ENCODE measurements around the gene RYR2.
"Not testable (repeated sequence)": the region's sequence is repeated elsewhere in the genome, so short reads cannot be mapped to it uniquely, and the experiment has no call there.

The RYR2 gene

DNA sequence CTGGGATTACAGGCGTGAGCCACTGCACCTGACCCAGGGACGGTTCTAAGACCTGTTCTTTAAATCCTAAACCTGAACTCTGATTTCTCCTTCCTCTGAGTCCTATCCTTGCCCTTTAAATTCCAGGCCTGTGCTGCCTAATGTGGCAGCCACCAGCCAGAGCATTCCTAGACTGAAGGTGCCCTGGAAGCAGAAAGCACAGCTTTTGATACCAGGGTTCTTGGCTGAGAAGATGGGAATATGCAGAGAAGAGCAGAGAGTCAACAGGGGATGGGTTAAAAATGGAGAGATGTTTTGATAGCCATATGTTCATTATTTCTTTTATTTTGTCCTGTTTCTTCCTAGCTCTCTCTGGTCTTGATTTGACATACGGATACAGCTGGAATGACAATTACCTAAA, 49.7 kb downstream of the RYR2 start:
- no peak for DNase-seq

DNA sequence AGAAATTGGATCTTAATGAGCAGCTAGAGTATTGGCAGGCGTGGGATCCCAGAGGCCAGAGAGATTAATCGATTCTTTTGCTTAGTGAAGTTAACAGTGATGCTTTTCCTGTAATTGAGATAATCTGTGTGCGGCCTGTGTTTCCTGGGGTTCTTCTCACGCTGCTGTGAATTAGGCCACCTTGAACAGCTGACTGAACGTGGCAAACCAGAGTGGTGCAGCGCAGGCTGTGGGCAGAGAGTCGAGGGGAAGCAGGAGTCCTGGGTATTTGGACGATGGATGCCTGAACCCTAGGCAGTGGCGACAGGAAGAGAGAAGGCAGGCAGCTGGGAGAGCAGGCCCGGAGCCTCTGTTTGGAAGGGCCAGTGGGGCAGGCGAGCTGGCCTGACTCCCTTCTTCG, 51.7 kb downstream of the RYR2 start:
- DNase-seq, result no peak

DNA sequence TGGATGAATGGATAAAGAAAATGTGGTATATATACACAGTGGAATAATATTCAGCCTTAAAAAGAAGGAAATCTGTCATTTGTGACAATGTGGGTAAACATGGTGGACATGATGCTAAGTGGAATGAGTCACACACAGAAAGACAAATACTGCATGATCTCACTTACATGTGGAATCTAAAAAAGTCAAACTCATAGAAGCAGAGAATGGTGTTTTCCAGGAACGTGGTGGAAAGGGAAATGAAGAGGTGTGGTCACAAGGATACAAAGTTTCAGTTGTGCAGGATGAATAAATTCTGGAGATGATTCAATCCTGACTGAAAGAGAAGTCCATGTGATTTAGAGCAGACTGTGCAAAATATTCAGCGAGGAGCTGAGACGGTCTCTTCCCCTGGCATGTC, 56.6 kb downstream of the RYR2 start:
- DNase-seq, result no peak

DNA sequence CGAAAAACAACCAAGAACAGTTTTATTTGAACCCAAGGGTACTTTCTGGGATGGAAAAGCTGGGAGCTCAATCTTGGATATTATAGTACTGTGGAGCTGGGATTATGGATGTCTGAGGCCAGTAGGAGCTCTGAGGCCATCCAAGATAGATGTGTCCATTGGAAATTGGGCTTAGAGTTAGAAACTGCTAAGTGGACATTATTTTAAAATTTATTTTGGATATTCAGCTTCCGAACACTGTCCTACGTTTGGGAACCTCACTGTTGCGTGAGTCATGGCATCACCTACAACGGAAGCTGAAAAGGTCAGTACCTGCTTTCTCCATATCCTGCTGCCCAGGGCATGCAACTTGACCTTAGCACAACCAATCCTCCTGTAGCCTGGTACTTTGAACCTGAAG, 61.0 kb downstream of the RYR2 start:
- no peak for DNase-seq

DNA sequence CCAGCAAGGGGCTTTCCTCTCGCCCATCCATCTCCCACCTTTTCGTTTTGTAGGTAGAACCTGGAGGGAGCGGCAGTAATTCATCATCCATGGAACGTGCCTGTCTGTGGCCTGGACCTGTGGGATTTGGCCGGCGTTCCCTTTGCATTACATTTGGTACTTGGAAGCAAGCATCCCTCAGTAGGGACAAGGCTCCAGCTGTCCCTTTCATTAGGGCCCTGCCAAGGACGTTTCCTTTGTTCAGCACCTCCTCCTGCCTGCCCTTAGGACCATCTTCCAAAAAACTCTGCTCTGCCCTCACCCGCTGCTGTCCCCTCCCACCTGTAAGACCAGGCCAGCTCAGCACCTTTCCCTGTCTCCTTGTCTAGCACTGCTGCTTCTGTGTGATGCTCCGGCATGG, 62.1 kb downstream of the RYR2 start:
- DNase-seq, result no peak

DNA sequence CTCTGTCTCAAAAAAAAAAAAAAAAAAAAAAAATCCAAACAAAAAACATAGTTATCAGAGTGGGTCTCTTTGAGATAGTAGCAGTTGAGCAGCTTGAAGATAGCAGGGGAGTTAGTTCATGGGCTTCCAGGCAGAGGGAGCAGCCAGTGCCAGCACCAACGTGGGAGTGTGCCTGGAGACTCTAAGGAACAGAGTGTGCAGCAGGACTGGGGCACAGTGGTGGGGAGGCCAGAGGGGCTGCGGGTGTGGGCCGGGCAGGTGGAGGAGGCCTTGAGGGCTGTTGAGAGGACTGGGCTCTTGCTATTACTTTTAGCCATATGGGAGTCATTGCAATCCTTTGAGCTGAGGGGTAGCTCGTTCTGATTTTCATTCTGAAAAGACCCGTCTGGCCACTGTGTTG, 63.8 kb downstream of the RYR2 start:
- DNase-seq, result no peak

DNA sequence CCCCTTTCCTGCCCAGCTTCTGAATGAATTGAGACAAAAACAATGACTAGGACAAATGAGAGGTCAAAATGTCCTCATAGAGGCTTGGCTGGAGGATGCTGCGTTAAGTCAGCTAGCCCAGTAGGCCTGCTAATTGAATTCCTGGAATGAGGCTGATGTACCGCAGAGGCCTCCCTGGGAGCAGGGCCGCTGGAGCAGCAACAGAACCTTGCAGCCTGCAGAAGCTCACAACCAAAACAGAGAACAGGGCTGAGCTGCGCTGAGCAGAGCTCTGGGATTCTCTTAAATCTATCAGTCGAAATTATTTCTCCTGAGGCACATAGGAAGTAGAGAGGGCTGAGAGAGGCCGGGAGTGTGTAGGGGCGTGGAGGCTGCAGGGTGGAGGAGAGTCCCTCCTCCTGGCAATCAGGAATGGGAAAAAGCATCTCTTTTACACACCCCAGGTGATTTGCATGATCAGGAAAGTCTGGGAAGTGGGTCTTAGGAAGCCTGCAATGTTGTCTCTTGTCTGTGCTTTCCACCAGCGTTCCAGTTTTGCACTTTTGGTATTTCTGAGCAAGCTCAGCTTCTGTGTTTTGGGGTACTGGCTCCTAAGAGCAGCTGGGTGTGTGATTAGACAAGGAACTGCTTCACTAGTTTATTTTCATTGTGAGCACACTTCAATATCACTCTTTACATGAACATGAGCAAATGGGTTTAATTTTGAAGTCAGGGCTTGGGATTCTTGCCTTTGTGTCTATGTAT, 66.5 kb downstream of the RYR2 start:
- no peak for DNase-seq

DNA sequence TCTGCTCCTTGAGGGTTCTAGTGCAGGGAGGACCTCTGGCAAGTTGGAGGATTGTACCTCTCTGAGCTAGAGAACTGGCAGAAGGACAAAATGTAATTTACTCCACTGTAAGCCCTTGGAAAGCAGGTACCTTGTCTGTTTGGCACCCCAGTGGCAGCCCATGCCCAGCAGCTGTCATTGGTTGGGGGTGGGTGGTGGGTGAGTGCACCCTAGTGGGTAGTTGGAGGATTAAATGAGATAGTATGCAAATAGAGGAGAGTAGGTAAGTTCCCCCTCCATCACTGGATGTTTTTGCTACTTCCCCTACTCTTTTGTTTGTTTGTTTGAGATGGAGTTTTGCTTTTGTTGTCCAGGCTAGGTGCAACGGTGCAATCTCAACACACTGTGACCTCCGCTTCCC, 69.8 kb downstream of the RYR2 start:
- no peak for DNase-seq

DNA sequence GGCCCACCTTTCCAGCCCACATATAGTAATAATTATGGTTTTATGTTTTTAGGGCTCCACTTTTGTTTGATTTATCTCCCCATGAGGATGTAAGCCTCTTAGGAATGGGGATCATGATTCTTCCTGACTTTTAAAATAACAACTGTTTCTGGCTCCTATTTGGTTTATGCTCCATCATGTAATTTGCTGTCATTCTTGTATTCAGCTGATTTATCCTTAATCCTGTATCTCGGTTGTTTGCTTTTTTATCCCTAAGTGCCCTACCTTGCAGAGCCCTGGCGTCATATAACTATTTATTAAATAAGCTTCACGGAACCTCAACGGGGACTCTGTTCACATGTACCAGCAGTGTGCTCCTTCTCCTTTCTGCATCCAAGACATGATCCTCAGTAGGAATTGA, 70.7 kb downstream of the RYR2 start:
- DNase-seq, result no peak

DNA sequence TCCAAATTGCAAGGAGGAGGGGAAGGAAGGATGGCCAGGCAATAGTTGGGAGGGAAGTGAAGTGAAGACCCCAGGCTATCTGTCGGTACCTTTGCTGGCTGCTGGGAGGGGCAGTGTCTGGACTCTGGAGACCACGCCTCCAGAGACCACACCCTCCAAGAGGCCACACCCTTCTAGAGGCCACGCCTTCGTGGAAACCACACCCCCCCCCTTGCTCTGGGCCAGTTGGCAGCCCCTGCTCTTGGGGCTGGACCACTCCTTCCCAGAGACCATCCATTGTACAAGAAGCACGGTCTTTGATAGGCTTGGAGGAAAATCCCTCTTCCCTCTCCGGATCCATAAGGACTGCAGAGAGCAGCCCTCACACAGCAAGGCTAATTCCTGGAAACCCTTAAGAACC, 73.1 kb downstream of the RYR2 start:
- no peak for DNase-seq

DNA sequence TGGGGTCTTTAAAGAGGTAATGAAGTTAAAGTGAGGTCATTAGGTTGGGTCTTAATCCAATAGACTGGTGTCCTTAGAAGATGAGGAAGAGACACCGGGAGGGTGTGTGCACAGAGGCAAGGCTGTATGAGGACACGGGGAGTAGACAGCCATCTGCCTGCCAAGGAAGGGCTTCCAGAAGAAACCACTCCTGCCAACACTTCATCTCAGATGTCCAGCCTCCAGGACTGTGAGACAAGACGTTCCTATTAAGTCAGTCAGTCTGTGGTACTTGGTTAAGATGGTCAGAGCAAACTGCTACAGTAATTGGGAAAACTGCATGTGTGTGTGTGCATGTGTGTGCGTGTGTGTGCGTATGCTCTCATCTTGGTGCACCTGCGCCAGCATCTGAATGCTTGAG, 77.1 kb downstream of the RYR2 start:
- DNase-seq, result no peak

DNA sequence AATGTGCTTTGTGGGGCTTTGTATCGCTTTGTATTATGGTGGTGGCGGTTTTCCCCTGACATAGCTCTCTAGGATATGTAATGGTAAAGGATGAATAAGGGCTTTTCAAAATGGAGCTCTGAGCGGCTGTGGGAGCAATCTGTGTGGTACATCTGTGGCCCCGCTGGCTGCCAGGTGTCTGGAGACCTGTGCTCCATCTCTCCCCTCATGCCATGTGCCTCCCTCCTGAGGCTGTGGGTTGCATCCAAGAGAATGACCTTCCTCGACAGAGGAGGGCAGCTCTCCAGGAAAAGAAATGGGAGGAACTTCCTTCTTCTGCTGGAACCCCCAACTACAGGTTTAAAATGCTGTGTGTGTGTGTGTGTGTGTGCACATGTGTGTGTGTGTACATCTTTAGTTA, 78.7 kb downstream of the RYR2 start:
- DNase-seq, result no peak

DNA sequence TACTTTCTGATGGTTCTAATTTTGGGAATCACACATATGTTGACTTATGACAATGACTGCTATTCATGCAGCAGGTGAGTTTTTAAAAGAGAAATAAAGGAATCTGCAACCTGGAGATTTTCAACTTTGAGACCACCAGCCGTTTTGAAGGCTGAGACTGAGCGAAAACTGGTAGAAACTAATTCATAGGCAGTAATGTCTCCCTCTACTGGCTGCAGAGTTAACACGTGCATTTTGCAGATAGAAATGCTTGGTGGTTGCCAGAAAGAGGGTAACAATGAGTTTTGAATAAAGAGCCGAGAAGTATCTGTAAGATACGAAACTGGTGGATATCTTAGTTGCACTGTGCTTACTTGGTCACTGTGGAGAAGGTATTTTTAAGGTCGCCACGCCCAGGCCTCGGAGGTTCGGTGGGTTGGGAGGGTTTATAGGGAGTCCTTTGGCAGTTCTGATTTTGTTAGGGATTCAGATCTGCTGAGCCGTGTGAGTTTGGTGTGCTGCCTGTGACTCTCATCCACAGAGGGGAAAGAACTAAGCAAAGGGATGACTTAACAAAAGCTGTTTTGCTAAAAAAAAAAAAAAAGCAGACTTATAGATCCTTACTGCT, 83.0 kb downstream of the RYR2 start:
- no peak for DNase-seq

DNA sequence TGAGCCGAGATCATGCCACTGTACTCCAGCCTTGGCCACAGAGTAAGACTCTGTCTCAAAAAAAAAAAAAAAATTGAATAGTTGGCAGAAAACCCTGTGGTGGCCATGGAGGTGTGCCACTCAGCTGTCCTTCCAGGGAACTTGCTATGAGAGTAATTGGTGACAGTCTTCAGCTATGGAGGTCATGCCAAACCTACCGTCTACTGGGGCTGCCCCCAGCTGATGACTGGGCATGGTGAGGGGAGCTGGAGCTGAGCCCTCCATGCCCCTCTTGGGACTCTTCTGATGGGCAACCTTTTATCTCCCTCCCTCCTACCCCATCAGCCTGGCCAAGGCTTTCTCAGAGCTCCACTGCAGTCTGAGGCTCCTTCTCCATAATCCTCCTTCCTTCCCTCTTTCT, 84.2 kb downstream of the RYR2 start:
- no peak for DNase-seq

DNA sequence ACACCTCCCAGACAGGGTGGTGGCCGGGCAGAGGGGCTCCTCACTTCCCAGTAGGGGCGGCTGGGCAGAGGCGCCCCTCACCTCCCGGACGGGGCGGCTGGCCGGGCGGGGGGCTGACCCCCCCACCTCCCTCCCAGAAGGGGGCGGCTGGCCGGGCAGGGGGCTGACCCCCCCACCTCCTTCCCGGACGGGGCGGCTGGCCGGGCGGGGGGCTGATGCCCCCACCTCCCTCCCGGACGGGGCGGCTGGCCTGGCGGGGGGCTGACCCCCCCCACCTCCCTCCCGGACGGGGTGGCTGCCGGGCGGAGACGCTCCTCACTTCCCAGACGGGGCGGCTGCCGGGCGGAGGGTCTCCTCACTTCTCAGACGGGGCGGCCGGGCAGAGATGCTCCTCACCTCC, 85.3 kb downstream of the RYR2 start:
- DNase-seq, result not testable (repeated sequence)

DNA sequence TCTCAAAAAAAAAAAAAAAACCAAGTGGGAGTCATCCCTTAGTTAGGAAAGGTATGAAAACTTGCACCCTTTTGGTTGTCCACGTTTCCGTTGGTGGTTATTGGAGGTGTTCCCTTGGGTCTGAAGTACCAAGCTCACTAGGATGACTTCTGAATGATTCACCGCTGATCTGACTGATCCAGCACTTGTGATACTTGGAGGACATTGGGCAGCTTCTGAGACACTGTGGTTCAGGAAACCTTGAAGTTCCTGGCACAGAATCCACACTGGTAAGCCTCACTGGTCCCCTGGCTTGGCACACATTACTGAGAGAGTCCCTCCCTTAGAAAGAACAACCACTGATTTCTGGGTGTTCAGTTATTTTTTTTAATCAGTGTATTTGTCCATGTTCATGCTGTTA, 91.9 kb downstream of the RYR2 start:
- DNase-seq, result no peak

DNA sequence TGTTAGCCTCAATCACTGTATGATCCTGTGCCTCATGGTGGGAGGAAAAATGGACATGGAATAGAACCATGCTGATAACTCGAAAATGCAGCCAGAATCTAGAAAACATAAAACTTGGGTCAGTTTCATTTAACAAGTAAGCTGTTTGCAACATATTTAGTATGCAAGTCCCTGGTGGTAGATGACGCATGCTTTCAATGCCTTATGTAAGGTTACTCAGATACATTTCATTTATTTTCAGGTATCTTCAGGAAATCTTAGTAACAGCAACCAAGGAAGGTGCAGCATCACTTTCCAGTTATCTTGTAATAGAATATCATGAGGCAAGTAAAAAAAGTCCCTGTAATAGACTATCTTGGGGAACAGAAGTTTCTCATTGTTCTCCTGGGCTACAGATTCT, 92.9 kb downstream of the RYR2 start:
- no peak for DNase-seq

DNA sequence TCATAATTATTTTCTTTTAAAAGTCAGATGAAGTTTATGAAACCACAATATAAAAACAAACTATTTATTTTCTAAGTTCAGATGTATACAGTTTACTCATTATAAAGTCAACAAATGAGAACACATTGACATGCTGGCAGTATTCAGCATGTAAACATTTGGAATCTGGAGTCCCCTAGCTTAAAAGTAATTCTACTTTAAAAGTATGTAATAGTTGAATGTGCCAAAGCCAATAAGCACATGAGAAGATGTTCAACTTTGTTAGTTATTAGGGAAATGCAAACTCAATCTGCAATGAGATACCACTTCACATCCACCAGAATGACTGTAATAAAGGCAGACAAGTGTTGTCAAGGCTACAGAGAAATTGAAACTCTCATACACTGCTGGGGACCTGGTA, 96.6 kb downstream of the RYR2 start:
- DNase-seq, result no peak

DNA sequence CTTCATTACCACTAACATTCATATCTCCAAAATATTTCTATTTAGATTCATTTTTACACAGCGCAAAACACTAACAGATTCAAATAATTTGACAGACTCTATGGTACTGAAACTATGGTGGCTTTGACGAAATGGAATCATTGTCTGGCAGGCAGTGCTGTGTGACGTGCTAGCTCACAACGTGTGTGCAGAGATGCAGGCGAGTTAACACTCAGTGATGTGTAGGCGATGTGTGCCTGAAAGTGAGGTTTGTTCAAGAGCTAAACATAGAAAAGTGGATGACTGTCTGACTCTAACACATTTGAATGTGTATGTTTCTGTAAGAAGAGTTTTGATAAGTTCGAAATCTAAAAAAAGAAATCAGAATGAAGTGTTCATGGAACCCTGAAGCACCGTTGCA, 97.7 kb downstream of the RYR2 start:
- DNase-seq, result no peak

DNA sequence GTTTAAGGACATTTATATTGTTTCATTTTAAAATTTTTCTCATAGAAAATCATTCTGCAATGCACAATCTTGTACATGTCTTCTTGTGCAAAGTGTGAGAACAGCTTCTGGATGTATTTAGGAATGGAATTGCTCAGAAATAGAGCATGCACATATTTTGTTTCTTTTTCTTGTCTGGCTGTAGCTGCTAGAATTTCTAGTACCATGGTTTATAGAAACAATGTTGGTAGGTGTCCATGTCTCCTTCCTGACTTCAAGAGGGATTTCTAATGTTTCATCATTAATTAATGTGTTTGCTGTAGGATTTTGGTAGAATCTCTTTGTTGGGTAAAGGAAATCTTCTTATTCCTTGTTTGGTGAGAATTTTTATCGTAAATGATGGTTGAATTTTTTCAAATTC, 99.0 kb downstream of the RYR2 start:
- no peak for DNase-seq

DNA sequence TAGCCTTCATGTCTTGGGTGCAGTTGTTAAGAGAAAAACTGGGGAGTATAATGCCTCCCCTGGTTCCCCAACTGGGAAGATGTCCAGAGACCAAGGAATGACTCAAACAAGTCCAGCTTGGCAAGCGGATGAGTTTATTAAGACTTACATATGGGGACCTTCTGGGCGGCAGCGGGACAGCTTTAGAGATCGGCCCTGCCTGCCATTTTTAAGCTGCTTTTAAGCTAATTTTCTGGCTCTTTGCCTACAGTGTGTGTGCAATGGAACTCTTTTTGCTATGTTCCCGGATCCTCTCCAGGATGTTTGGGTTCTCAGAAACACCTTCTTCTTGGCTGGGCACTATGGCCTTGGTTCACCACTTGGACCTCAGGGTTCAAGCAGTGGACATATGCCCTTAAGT, 99.5 kb downstream of the RYR2 start:
- no peak for DNase-seq

DNA sequence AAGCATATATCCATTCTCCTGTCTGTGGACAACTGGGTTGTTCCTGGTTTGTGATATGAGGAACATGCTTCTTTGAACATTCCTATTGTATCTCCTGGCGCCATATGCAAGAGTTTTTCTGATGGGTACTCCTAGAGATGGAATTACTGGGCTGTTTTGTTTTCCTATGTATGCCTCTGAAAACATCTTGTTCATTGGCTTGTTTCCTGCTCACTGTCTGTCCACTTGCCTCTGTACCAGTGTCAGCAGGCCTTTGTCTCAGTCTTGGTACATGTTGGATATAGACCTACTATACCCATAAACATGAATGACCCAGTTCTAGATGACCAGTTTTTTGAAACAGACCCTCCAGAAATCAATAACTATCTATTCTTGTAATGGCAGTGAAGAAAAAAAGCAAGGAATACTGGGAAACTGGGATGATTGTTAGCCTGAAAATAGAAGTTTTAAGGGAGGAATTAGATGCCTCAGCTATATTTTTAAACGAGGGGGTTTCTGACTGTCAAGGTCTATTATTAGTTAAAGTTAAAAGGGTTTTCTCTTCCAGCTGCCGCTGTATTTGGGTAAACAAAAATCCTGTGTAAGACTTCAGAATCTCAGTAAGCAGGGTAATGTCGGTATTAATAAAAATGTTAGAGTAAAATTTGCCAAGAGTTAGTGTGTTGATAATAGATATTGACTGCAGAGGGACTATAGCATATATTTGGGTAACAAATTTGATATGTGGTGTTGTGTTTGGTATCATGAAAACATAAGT, 103.6 kb downstream of the RYR2 start:
- DNase-seq, result no peak

DNA sequence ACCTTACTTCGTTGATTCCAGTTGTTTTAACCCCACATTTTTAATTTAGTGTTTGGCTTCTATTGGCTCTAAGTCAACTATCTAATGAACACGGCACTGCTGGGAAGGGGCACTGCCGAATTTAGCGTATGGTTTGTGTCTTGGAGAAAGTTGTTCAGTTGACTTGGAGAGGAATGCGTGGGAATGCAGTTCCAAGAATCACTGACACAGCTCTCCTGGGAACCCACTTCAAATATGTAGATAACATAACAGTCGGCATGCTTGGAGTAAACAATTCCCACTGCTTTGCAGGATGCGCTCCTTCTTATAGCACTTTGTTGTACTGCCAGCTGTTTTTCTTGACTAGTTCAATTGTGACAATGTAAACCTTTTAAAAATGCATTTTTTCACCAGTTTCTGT, 104.3 kb downstream of the RYR2 start:
- DNase-seq, result no peak

DNA sequence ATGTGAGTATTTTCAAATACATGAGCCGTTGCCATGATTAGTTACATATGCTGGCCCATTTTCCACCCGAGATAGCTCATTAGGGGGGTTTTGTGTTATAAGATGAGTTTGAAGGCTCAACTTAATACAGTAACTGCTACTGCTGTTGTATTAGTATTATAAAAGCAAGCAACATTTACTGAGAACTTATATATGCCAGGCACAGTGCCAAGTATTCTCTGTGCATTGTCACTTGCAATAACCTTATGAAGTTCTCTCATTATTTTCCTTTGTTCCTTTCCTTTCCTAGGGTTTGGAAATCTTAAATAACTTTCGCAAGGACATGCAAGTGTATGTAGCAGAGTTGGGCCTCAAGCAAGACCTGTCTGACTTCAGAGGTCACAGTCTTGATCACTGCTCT, 107.9 kb downstream of the RYR2 start:
- no peak for DNase-seq

DNA sequence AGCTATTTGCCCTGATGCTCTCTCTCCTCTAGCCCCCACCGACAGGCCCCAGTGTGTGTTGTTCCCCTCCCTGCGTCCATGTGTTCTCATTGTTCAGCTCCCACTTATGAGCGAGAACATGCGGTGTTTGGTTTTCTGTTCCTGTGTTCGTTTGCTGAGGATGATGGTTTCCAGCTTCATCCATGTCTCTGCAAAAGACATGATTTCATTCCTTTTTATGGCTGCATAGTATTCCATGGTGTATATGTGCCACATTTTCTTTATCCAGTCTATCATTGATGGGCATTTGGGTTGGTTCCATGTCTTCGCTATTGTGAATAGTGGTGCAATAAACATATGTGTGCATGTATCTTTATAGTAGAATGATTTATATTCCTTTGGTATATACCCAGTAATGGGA, 110.0 kb downstream of the RYR2 start:
- DNase-seq, result not testable (repeated sequence)
